SH-SY5Y (cell line): ENCODE results near the gene PCDHA9.

Experiments used
- GATA2 ChIP-seq: IDR thresholded peaks from 2 replicates; pipeline ENCODE4 v1.6.1; 2011; ENCODE audit warnings: mild to moderate bottlenecking, low read depth, low read length
- GATA3 ChIP-seq: IDR thresholded peaks from 2 replicates; pipeline ENCODE4 v1.6.1; 2011; ENCODE audit warnings: low read depth, mild to moderate bottlenecking, low read length, moderate library complexity

- TF ChIP-seq GATA3 (no peak), GATA2 (no peak)
Observed at GRCh38 chr5:140883927-140884697, 35.9 kb downstream of the PCDHA9 start.
